ENCODE data around the gene MTG1. TPM values are rescaled to one million over a fixed set of nuclear protein-coding genes. Genes with fewer than 3 reads are reported as not detected.
"Not testable (repeated sequence)": the region's sequence is repeated elsewhere in the genome, so short reads cannot be mapped to it uniquely, and the experiment has no call there.

Gene MTG1
- total RNA-seq, 1 experiment from 2014 or later: 83.3 TPM

DNA sequence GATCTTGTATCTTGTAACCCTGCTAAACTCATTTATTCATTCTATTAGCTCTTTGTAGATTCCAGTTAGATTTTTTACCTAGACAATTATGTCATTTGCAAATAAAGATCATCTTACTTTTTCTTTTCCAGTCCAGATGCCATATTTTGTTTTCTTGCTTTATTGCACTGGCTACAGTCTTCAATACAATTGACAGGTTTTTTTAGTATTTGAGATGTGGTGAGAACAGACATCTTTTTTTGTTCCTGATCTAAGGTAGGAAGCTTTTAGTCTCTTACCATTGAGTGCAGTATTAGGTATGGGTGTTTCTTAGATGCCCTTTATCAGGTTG, 18.4 kb downstream of the MTG1 start:
- DNase-seq (ENCODE audit: low spot score): no peak
- peaks cover 29% of the 10 kb centered on the region for H3K9me3 ChIP-seq (ENCODE audit: low read depth, low read length, poor library complexity, severe bottlenecking)
- CTCF ChIA-PET: no interaction called here
- H3K27ac ChIP-seq (ENCODE audit: low read depth, low read length, poor library complexity, severe bottlenecking): no peak overlapping the region
- BruUV-seq (replicated peaks): no TSS peak
- H3K4me1 ChIP-seq (ENCODE audit: insufficient read depth, low read length, poor library complexity, severe bottlenecking): no peaks in the 10 kb centered on the region
- POLR2A ChIA-PET (ENCODE audit: low non-redundant PET): no interaction called here
- H3K36me3 ChIP-seq (ENCODE audit: insufficient read depth, low read length, poor library complexity, severe bottlenecking): peaks cover 68% of the 10 kb centered on the region
- H3K27me3 ChIP-seq (replicated peaks; ENCODE audit: insufficient read depth, low read depth, low read length, poor library complexity): no peaks in the 10 kb centered on the region
- intact Hi-C loops (cut with micrococcal nuclease; ENCODE audit: unreplicated experiment): no loop called here
- TF ChIP-seq, protein P1, sequence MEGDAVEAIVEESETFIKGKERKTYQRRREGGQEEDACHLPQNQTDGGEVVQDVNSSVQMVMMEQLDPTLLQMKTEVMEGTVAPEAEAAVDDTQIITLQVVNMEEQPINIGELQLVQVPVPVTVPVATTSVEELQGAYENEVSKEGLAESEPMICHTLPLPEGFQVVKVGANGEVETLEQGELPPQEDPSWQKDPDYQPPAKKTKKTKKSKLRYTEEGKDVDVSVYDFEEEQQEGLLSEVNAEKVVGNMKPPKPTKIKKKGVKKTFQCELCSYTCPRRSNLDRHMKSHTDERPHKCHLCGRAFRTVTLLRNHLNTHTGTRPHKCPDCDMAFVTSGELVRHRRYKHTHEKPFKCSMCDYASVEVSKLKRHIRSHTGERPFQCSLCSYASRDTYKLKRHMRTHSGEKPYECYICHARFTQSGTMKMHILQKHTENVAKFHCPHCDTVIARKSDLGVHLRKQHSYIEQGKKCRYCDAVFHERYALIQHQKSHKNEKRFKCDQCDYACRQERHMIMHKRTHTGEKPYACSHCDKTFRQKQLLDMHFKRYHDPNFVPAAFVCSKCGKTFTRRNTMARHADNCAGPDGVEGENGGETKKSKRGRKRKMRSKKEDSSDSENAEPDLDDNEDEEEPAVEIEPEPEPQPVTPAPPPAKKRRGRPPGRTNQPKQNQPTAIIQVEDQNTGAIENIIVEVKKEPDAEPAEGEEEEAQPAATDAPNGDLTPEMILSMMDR (conservative IDR thresholded peaks at IDR 0.05; ENCODE audit: low read depth, low read length): no peak
- TF ChIP-seq EZH2 (IDR thresholded peaks at IDR 0.05; ENCODE audit: borderline replicate concordance, low read depth, low read length, poor library complexity, severe bottlenecking): no peak
- H3K4me3 ChIP-seq (ENCODE audit: low read depth, low read length, poor library complexity, severe bottlenecking): no peak overlapping the region

DNA sequence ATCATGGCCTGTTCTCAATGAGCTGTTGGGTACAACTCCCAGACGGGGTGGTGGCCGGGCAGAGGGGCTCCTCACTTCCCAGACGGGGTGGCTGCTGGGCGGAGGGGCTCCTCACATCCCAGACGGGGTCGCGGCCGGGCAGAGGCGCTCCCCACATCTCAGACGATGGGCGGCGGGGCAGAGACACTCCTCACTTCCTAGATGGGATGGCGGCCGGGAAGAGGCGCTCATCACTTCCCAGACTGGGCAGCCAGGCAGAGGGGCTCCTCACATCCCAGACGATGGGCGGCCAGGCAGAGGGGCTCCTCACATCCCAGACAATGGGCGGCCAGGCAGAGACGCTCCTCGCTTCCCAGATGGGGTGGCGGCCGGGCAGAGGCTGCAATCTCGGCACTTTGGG, 20.4 kb downstream of the MTG1 start:
- H3K4me1 ChIP-seq (ENCODE audit: insufficient read depth, low read length, poor library complexity, severe bottlenecking); H3K4me3 ChIP-seq (ENCODE audit: low read depth, low read length, poor library complexity, severe bottlenecking); intact Hi-C loops (cut with micrococcal nuclease; ENCODE audit: unreplicated experiment); H3K27ac ChIP-seq (ENCODE audit: low read depth, low read length, poor library complexity, severe bottlenecking); H3K27me3 ChIP-seq (replicated peaks; ENCODE audit: insufficient read depth, low read depth, low read length, poor library complexity); DNase-seq (ENCODE audit: low spot score); BruUV-seq (replicated peaks); POLR2A ChIA-PET (ENCODE audit: low non-redundant PET); CTCF ChIA-PET: not testable (repeated sequence)
- Histone ChIP-seq H3K36me3 (ENCODE audit: insufficient read depth, low read length, poor library complexity, severe bottlenecking) (peaks cover 47% of the 10 kb centered on the region), H3K9me3 (ENCODE audit: low read depth, low read length, poor library complexity, severe bottlenecking) (peaks cover 29% of the 10 kb centered on the region)

DNA sequence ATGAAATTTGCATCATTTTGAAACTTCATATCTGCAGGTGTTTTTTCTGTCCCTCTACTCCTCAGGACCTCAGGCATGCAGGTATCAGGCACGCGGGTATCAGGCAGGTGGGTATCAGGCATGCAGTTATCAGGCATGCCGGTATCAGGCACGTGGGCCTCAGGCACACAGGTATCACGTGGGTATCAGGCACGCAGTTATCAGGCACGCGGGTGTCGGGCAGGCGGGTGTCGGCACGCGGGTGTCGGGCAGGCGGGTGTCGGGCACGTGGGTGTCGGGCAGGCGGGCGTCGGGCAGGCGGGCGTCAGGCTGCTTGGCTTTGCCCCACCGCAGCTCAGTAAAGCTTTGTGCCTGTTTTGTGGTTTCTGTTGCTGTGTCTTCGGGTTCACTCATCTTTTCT, 21.8 kb downstream of the MTG1 start:
- Histone ChIP-seq H3K27me3 (replicated peaks; ENCODE audit: insufficient read depth, low read depth, low read length, poor library complexity) (no peaks in the 10 kb centered on the region), H3K4me1 (ENCODE audit: insufficient read depth, low read length, poor library complexity, severe bottlenecking) (no peaks in the 10 kb centered on the region), H3K9me3 (ENCODE audit: low read depth, low read length, poor library complexity, severe bottlenecking) (peaks cover 18% of the 10 kb centered on the region), H3K36me3 (ENCODE audit: insufficient read depth, low read length, poor library complexity, severe bottlenecking) (peaks cover 34% of the 10 kb centered on the region), H3K27ac (ENCODE audit: low read depth, low read length, poor library complexity, severe bottlenecking) (no peak overlapping the region), H3K4me3 (ENCODE audit: low read depth, low read length, poor library complexity, severe bottlenecking) (no peak overlapping the region)
- ChIA-PET POLR2A (ENCODE audit: low non-redundant PET) (no interaction called here), CTCF (no interaction called here)
- no peak for DNase-seq (ENCODE audit: low spot score)
- TF ChIP-seq, protein P1 (conservative IDR thresholded peaks at IDR 0.05; ENCODE audit: low read depth, low read length): no peak
- TF ChIP-seq EZH2 (IDR thresholded peaks at IDR 0.05; ENCODE audit: borderline replicate concordance, low read depth, low read length, poor library complexity, severe bottlenecking): no peak
- no TSS peak for BruUV-seq (replicated peaks)
- intact Hi-C loops (cut with micrococcal nuclease; ENCODE audit: unreplicated experiment): no loop called here

DNA sequence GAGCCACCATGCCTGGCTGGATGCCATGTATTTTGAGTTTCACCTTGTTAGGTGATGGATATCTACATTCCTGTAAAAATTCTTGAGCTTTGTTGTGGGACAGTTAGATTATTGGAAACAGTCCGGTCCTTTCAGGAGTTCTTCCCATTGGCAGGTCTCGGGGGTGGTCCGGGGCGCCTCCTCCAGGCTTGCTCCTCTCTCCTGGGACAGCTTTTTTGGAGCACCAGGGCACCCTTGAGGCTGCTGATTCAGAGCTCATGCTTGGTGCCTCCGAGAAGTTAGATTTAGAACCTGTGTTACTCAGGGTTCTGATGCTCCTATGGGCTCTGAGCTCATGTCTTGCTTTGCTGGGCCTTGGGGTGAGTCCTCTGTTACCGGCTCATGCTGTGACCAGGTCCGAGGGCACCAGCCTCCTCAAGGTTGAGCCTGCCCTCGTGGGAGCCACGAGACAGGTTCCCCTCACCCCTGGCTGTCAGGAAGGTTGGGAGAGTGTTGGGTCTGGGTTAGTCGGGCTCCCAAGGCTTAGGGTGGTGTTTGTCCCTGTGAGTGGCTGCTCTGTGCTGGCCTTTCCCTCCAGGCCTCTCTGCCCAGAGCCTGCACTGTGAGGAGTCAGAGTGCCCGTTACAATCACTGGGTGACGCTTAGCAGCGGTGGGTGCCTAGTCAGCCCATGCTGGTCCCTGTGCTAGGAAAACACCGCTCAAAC, 24.5 kb downstream of the MTG1 start:
- TF ChIP-seq, protein P1 (conservative IDR thresholded peaks at IDR 0.05; ENCODE audit: low read depth, low read length): no peak
- intact Hi-C loops (cut with micrococcal nuclease; ENCODE audit: unreplicated experiment): no loop called here
- DNase-seq (ENCODE audit: low spot score): no peak
- Histone ChIP-seq H3K27ac (ENCODE audit: low read depth, low read length, poor library complexity, severe bottlenecking) (no peak overlapping the region), H3K4me1 (ENCODE audit: insufficient read depth, low read length, poor library complexity, severe bottlenecking) (no peaks in the 10 kb centered on the region), H3K36me3 (ENCODE audit: insufficient read depth, low read length, poor library complexity, severe bottlenecking) (peaks cover 7% of the 10 kb centered on the region), H3K27me3 (replicated peaks; ENCODE audit: insufficient read depth, low read depth, low read length, poor library complexity) (no peaks in the 10 kb centered on the region), H3K4me3 (ENCODE audit: low read depth, low read length, poor library complexity, severe bottlenecking) (no peak overlapping the region), H3K9me3 (ENCODE audit: low read depth, low read length, poor library complexity, severe bottlenecking) (no peaks in the 10 kb centered on the region)
- POLR2A ChIA-PET (ENCODE audit: low non-redundant PET): no interaction called here
- CTCF ChIA-PET: no interaction called here
- BruUV-seq (replicated peaks): no TSS peak
